ENCODE data around the gene TRAK1.

TRAK1 gene

DNA sequence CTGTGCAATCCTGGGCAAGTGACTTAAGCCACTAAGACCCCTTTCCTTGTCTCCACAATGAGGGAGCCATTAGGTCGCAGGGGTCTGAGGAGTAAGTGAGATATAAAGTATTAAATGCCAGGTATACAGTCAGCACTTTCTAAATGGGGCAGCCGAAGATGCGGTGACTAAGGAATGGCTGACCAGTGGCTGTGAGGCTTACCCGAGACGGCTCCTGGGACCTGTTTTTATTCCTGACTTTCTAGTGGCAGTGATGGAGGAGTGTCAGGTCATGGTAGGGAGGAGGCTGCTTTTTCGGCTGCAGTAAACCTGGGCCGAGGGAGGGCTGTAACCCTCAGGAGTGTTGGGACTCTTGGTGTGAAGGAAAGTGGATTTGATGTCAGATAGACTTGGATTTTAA, 52.3 kb downstream of the TRAK1 start:
- DNase-seq (ENCODE audit: low read depth), result no peak
- no peak overlapping the region for H3K4me3 ChIP-seq (ENCODE audit: control insufficient read depth, low read depth, low read length)
- TF ChIP-seq, protein P1, sequence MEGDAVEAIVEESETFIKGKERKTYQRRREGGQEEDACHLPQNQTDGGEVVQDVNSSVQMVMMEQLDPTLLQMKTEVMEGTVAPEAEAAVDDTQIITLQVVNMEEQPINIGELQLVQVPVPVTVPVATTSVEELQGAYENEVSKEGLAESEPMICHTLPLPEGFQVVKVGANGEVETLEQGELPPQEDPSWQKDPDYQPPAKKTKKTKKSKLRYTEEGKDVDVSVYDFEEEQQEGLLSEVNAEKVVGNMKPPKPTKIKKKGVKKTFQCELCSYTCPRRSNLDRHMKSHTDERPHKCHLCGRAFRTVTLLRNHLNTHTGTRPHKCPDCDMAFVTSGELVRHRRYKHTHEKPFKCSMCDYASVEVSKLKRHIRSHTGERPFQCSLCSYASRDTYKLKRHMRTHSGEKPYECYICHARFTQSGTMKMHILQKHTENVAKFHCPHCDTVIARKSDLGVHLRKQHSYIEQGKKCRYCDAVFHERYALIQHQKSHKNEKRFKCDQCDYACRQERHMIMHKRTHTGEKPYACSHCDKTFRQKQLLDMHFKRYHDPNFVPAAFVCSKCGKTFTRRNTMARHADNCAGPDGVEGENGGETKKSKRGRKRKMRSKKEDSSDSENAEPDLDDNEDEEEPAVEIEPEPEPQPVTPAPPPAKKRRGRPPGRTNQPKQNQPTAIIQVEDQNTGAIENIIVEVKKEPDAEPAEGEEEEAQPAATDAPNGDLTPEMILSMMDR (IDR thresholded peaks at IDR 0.05; ENCODE audit: control insufficient read depth, insufficient read depth, low read depth, low read length, missing control alignments), result no peak

DNA sequence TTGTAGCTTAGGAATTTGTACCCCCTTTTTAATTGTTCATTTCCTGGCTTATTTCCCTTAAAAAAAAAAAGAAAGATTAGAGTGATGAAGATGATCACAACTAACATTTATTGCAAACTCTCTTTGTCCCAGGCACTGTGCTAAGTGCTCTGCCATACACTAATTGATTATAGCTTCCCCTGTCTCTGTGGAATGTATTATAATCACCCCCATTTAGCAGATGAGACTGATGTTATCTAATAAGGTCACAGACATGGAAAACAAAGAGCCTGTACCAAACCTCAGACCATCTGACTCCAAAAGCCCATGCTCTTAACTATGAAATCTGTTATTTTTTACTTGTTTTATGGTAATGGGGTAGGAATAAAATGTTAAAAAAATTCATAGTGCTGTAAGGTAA, 53.1 kb downstream of the TRAK1 start:
- DNase-seq (ENCODE audit: low read depth), result no peak
- TF ChIP-seq, protein P1 (IDR thresholded peaks at IDR 0.05; ENCODE audit: control insufficient read depth, insufficient read depth, low read depth, low read length, missing control alignments), result no peak
- no peak overlapping the region for H3K4me3 ChIP-seq (ENCODE audit: control insufficient read depth, low read depth, low read length)

DNA sequence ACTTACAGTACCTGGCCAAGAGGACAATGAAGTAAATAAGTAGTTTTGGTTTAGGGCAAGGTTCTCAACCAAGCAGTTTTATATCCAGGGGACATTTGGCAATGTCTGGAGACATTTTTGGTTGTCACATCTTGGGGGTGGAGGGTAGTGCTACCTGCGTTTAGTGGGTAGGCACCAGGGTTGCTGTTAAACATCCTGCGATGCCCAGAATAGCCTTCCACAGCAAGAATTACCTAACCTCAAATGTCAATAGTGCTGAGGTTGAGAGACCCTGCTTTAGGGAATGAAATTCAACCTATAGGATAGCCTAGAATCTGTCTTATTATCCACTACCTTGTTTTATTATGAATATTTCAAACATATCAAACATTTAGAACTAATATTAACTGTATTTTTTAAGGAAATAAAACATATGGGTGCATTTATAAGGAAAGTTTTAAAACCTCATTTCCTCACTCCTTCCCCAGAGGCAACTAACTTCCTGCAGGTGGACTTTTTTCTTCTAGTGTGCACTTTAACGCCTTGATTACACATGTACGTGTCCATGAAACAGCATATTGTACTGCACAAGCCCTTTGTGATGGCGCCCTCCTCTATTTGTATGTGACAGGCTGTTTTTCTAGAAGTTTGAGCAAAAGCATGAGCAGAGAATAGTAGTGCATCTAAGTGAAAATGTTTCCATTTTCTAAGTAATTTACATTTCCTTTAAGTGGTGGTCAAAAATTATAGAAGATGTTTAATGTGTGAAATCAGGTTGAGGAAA, 57.1 kb downstream of the TRAK1 start:
- DNase-seq (ENCODE audit: low read depth), result no peak
- H3K4me3 ChIP-seq (ENCODE audit: control insufficient read depth, low read depth, low read length), result no peak overlapping the region
- TF ChIP-seq, protein P1 (IDR thresholded peaks at IDR 0.05; ENCODE audit: control insufficient read depth, insufficient read depth, low read depth, low read length, missing control alignments), result no peak

DNA sequence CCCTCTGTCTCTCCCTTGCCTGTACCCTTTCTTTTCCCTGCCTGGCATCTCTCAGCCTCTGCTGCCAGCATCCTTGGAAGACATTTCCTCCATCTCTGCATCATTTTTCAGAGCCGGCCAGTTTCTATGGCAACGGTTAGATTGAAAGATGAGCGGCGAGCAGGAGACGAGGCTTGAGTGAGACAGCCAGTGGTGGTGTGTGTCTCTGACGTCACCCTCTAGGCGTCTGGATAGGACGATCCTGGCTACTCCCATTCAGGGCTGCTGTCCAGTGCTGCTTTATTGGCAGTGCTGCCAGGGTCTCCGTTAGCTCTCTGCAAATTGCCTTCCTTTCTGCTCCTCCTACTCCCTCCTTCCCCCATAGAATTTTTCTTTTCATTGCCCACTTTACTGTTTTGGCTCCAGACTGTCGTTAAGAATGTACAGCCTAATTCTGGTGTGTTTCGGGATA, 57.9 kb downstream of the TRAK1 start:
- TF ChIP-seq, protein P1 (IDR thresholded peaks at IDR 0.05; ENCODE audit: control insufficient read depth, insufficient read depth, low read depth, low read length, missing control alignments), result no peak
- DNase-seq (ENCODE audit: low read depth), result peak; percentile 20
- H3K4me3 ChIP-seq (ENCODE audit: control insufficient read depth, low read depth, low read length), result no peak overlapping the region

DNA sequence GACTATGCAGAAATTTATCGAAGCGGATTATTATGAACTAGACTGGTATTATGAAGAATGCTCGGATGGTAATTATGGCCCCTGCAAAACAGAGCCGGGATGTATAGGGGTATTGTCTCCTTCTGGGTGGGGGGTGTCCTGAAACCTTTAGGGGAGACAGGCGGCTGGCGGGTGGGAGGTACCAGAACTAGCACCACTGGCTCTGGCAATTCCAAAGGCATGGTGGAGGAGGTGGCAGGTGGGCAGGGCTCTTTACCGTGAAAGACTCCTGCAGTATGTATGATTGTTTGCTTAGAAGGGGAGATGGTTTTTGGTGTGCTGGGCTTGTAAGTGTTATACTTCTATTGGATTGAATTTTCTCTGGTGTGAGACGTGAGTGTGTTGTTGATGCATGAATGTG, 58.4 kb downstream of the TRAK1 start:
- TF ChIP-seq, protein P1 (IDR thresholded peaks at IDR 0.05; ENCODE audit: control insufficient read depth, insufficient read depth, low read depth, low read length, missing control alignments), result no peak
- H3K4me3 ChIP-seq (ENCODE audit: control insufficient read depth, low read depth, low read length), result no peak overlapping the region
- no peak for DNase-seq (ENCODE audit: low read depth)

DNA sequence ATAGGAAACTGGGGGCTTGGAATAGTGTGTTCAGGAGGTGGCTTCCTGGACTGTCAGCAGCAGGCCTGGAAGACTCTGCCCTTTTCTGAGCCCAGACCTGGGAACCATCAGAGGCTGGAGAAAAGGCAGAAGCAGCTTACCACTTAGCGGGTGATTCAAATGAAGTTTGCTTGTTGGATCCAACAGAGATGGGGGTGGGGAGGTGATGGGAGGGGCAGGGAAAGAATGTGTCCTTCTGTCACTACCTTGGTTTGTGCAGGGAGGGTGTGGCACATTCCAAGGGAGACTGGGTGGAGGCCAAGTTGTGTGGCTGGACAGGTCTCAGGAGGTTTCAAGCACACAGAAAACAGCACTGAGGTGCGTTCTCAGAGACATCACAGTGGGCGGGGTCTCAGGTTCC, 58.8 kb downstream of the TRAK1 start:
- no peak for DNase-seq (ENCODE audit: low read depth)
- TF ChIP-seq, protein P1 (IDR thresholded peaks at IDR 0.05; ENCODE audit: control insufficient read depth, insufficient read depth, low read depth, low read length, missing control alignments), result no peak
- no peak overlapping the region for H3K4me3 ChIP-seq (ENCODE audit: control insufficient read depth, low read depth, low read length)
